Measurements from ENCODE around the gene KCTD17. TPM values are rescaled to one million over a fixed set of nuclear protein-coding genes. Genes with fewer than 3 reads are reported as not detected.

The KCTD17 gene
- total RNA-seq, 1 donor from 2014 or later = 31.3 TPM

DNA sequence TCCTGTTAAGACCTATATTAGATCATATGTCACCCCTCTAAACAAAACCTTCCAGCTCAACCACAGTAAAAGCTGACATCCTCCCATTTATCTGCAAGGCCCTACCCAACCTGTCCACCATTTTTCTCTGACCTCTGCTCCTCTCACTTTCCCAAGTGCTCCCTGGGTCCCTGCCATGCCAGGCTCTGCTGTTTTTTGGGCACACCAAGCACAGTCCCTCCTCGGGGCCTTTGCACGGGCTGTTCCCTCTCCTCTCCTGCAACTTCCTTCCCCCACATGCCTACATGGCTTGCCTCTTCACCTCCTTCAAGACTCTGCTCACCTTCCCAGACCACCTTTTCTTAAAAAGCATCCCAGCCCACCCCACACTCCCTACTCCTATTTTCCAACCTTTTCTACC is 42.1 kb upstream of the KCTD17 start:
- Histone ChIP-seq H3K79me2 (ENCODE audit: insufficient read depth, low read length) (no peaks in the 10 kb centered on the region), H3K27ac (ENCODE audit: low read depth, low read length) (no peak overlapping the region), H3K36me3 (ENCODE audit: insufficient read depth, low read length) (no peaks in the 10 kb centered on the region), H3K4me1 (ENCODE audit: insufficient read depth, low read length) (no peaks in the 10 kb centered on the region), H3K27me3 (ENCODE audit: insufficient read depth, low read length) (peaks cover 17% of the 10 kb centered on the region), H2AFZ (ENCODE audit: low read depth, low read length) (no peak overlapping the region), H3K4me3 (ENCODE audit: insufficient read depth, low read depth, low read length) (no peak overlapping the region), H4K20me1 (ENCODE audit: insufficient read depth, low read length) (peaks cover 2% of the 10 kb centered on the region), H3K9ac (ENCODE audit: low read length) (no peak overlapping the region), H3K4me2 (ENCODE audit: low read length) (no peak overlapping the region), H3K9me3 (ENCODE audit: insufficient read depth, low read depth, low read length) (no peaks in the 10 kb centered on the region)
- Mint-ChIP-seq H3K36me3 (ENCODE audit: low read depth, unreplicated experiment) (peaks cover 4% of the 10 kb centered on the region), H3K27me3 (ENCODE audit: low read depth, unreplicated experiment) (peaks cover 39% of the 10 kb centered on the region), H3K4me3 (ENCODE audit: unreplicated experiment) (no peak overlapping the region), H3K9me3 (ENCODE audit: unreplicated experiment) (peaks cover 14% of the 10 kb centered on the region), H3K4me1 (ENCODE audit: low read depth, unreplicated experiment) (peaks cover 2% of the 10 kb centered on the region), H3K27ac (ENCODE audit: unreplicated experiment) (no peak overlapping the region)
- TF ChIP-seq, protein P1, sequence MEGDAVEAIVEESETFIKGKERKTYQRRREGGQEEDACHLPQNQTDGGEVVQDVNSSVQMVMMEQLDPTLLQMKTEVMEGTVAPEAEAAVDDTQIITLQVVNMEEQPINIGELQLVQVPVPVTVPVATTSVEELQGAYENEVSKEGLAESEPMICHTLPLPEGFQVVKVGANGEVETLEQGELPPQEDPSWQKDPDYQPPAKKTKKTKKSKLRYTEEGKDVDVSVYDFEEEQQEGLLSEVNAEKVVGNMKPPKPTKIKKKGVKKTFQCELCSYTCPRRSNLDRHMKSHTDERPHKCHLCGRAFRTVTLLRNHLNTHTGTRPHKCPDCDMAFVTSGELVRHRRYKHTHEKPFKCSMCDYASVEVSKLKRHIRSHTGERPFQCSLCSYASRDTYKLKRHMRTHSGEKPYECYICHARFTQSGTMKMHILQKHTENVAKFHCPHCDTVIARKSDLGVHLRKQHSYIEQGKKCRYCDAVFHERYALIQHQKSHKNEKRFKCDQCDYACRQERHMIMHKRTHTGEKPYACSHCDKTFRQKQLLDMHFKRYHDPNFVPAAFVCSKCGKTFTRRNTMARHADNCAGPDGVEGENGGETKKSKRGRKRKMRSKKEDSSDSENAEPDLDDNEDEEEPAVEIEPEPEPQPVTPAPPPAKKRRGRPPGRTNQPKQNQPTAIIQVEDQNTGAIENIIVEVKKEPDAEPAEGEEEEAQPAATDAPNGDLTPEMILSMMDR (IDR thresholded peaks at IDR 0.05; ENCODE audit: insufficient read depth, low read depth, low read length) = no peak
- TF ChIP-seq EZH2 (IDR thresholded peaks at IDR 0.05; ENCODE audit: insufficient read depth, low read length) = no peak
- DNase-seq (ENCODE audit: low read depth) (no peak), FAIRE-seq (no peak)

DNA sequence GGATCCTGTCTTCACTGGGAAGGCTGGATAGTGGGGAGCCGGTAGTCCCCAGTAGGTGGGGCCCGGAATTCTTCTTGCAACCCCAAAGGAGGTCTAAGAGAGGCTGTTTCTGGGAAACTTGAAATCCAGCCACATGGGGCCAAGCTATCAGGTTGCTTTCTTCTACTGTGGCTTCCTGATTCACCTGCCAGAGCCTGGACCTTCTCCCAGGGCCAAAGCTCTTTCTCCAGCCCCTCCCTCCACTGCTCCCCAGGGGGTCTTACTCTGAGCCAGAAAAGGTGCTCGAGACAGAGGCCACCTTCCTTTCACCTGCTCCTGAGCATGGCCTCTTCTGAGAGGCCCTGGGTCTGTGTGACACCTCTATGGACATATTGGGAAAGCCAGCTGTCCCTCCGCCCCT is 41.4 kb upstream of the KCTD17 start:
- Histone ChIP-seq H3K9me3 (ENCODE audit: insufficient read depth, low read depth, low read length) (no peaks in the 10 kb centered on the region), H3K4me2 (ENCODE audit: low read length) (no peak overlapping the region), H3K27ac (ENCODE audit: low read depth, low read length) (no peak overlapping the region), H3K9ac (ENCODE audit: low read length) (no peak overlapping the region), H3K4me3 (ENCODE audit: insufficient read depth, low read depth, low read length) (no peak overlapping the region), H3K79me2 (ENCODE audit: insufficient read depth, low read length) (no peaks in the 10 kb centered on the region), H4K20me1 (ENCODE audit: insufficient read depth, low read length) (peaks cover 9% of the 10 kb centered on the region), H3K4me1 (ENCODE audit: insufficient read depth, low read length) (no peaks in the 10 kb centered on the region), H2AFZ (ENCODE audit: low read depth, low read length) (no peak overlapping the region), H3K27me3 (ENCODE audit: insufficient read depth, low read length) (peaks cover 17% of the 10 kb centered on the region), H3K36me3 (ENCODE audit: insufficient read depth, low read length) (no peaks in the 10 kb centered on the region)
- Mint-ChIP-seq H3K36me3 (ENCODE audit: low read depth, unreplicated experiment) (peaks cover 4% of the 10 kb centered on the region), H3K4me1 (ENCODE audit: low read depth, unreplicated experiment) (peaks cover 2% of the 10 kb centered on the region), H3K4me3 (ENCODE audit: unreplicated experiment) (no peak overlapping the region), H3K27me3 (ENCODE audit: low read depth, unreplicated experiment) (peaks cover 39% of the 10 kb centered on the region), H3K9me3 (ENCODE audit: unreplicated experiment) (peaks cover 10% of the 10 kb centered on the region), H3K27ac (ENCODE audit: unreplicated experiment) (no peak overlapping the region)
- FAIRE-seq = no peak
- no peak for DNase-seq (ENCODE audit: low read depth)
- TF ChIP-seq, protein P1 (IDR thresholded peaks at IDR 0.05; ENCODE audit: insufficient read depth, low read depth, low read length) = no peak
- TF ChIP-seq EZH2 (IDR thresholded peaks at IDR 0.05; ENCODE audit: insufficient read depth, low read length) = no peak

DNA sequence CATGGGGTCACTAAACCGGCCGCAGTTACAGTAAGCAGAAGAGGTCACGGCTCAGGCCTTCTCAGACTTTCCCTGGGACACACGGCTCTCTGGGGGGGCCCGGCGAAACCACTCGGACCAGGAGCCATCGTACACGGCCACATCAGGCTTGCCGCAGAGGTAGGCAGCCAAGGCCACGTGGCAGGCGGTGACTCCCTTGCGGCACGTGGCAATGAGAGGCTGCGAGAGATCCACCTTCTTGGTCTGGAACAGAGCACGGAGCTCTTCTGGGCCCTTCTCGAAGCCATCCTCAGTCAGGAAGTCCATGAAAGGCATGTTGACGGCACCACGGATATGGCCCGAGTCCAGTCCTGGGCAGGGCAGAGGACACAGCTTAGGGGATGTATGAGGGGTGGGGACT is 40.6 kb upstream of the KCTD17 start:
- Histone ChIP-seq H3K4me3 (ENCODE audit: insufficient read depth, low read depth, low read length) (no peak overlapping the region), H3K36me3 (ENCODE audit: insufficient read depth, low read length) (no peaks in the 10 kb centered on the region), H3K27ac (ENCODE audit: low read depth, low read length) (no peak overlapping the region), H3K4me2 (ENCODE audit: low read length) (no peak overlapping the region), H3K9me3 (ENCODE audit: insufficient read depth, low read depth, low read length) (no peaks in the 10 kb centered on the region), H4K20me1 (ENCODE audit: insufficient read depth, low read length) (peaks cover 13% of the 10 kb centered on the region), H2AFZ (ENCODE audit: low read depth, low read length) (no peak overlapping the region), H3K79me2 (ENCODE audit: insufficient read depth, low read length) (no peaks in the 10 kb centered on the region), H3K27me3 (ENCODE audit: insufficient read depth, low read length) (peaks cover 12% of the 10 kb centered on the region), H3K9ac (ENCODE audit: low read length) (no peak overlapping the region), H3K4me1 (ENCODE audit: insufficient read depth, low read length) (no peaks in the 10 kb centered on the region)
- FAIRE-seq (no peak), DNase-seq (ENCODE audit: low read depth) (no peak)
- Mint-ChIP-seq H3K4me1 (ENCODE audit: low read depth, unreplicated experiment) (peaks cover 3% of the 10 kb centered on the region), H3K27ac (ENCODE audit: unreplicated experiment) (no peak overlapping the region), H3K27me3 (ENCODE audit: low read depth, unreplicated experiment) (peaks cover 34% of the 10 kb centered on the region), H3K9me3 (ENCODE audit: unreplicated experiment) (peaks cover 5% of the 10 kb centered on the region), H3K36me3 (ENCODE audit: low read depth, unreplicated experiment) (peaks cover 6% of the 10 kb centered on the region), H3K4me3 (ENCODE audit: unreplicated experiment) (no peak overlapping the region)
- TF ChIP-seq EZH2 (IDR thresholded peaks at IDR 0.05; ENCODE audit: insufficient read depth, low read length) = no peak
- TF ChIP-seq, protein P1 (IDR thresholded peaks at IDR 0.05; ENCODE audit: insufficient read depth, low read depth, low read length) = no peak

Measured in astrocyte (in vitro differentiated cells and primary cell).